Measurements from ENCODE around the gene ZER1. TPM values are rescaled to one million over a fixed set of nuclear protein-coding genes. Genes with fewer than 3 reads are reported as not detected.

ZER1 gene
- total and polyA plus RNA-seq, 5 experiments from 2014 or later = 34.7 to 50.3 (median 46.9) TPM

GRCh38 chr9:128684325-128685199 is 87.2 kb downstream of the ZER1 start:
- peaks cover 0 to 3% (median 0%) of the 10 kb centered on the region in 3 donors for H3K36me3 Mint-ChIP-seq
- POLR2A ChIA-PET = interaction anchor here (0.5 to 3.2 kb wide), 13 partner anchors 11 to 265 kb away, joined by 3 to 19 read pairs (median 4); partner anchors contain the start of genes PKN3 and ZDHHC12

GRCh38 chr9:128684065-128684324 is 87.7 kb downstream of the ZER1 start:
- Mint-ChIP-seq H3K27ac (peak overlapping the region; percentile 90 to 100 (median 98)), H3K4me3 (peak overlapping the region; percentile 93 to 100 (median 98)), H3K4me1 (peaks cover 25 to 71% (median 54%) of the 10 kb centered on the region in 4 donors), H3K36me3 (peaks cover 0 to 3% (median 0%) of the 10 kb centered on the region in 3 donors), H3K27me3 (no peaks in the 10 kb centered on the region), H3K9me3 (no peaks in the 10 kb centered on the region)
- no peak for ATAC-seq
- POLR2A ChIA-PET = interaction anchor here (0.5 to 3.2 kb wide), 9 partner anchors 10 to 265 kb away, joined by 3 to 19 read pairs (median 5); partner anchors contain the start of genes PKN3 and ZDHHC12
- no peak for DNase-seq

More at GRCh38 chr9:128684325-128685199, 87.2 kb downstream of the ZER1 start:
- peak; percentile 45 to 55 for ATAC-seq
- DNase-seq = peak; percentile 57 to 87 (median 68)
- Mint-ChIP-seq H3K4me1 (peaks cover 25 to 71% (median 54%) of the 10 kb centered on the region in 4 donors), H3K9me3 (no peaks in the 10 kb centered on the region), H3K27ac (peak overlapping the region; percentile 90 to 100 (median 98)), H3K4me3 (peak overlapping the region; percentile 93 to 100 (median 98)), H3K27me3 (no peaks in the 10 kb centered on the region)

- Mint-ChIP-seq H3K27me3 (no peaks in the 10 kb centered on the region), H3K9me3 (no peaks in the 10 kb centered on the region), H3K27ac (peak overlapping the region; percentile 90 to 100 (median 98)), H3K4me1 (peaks cover 25 to 70% (median 54%) of the 10 kb centered on the region in 4 donors), H3K36me3 (peaks cover 0 to 3% (median 0%) of the 10 kb centered on the region in 3 donors), H3K4me3 (peak overlapping the region; percentile 93 to 100 (median 98))
- ATAC-seq (no peak), DNase-seq (peak in 3 of 10 donors; percentile 23 to 31 (median 27))
- POLR2A ChIA-PET = interaction anchor here (0.5 to 3.2 kb wide), 9 partner anchors 10 to 266 kb away, joined by 3 to 19 read pairs (median 5); partner anchors contain the start of genes PKN3 and ZDHHC12
Observed at GRCh38 chr9:128683340-128684064, 88.2 kb downstream of the ZER1 start.

Other genes starting within 250 kb of the ZER1 start
- 100 to 1,000 TPM; 395 to 402 TPM for gene SPTAN1, start 219.3 kb downstream of the ZER1 start, total RNA-seq
- 100 to 1,000 TPM in 1 of 3 donors, 10 to 100 TPM in 2; 38.2 to 117 (median 57.5) TPM for gene SPTAN1, start 219.3 kb downstream of the ZER1 start, polyA plus RNA-seq
- gene DYNC2I2, start 115.1 kb downstream of the ZER1 start, total RNA-seq = 1 to 10 TPM; 6.0 to 8.3 TPM
- 1 to 10 TPM; 2.7 to 4.1 (median 3.9) TPM for gene DYNC2I2, start 115.1 kb downstream of the ZER1 start, polyA plus RNA-seq
- 100 to 1,000 TPM; 314 to 325 TPM for gene SET, start 82.7 kb downstream of the ZER1 start, total RNA-seq
- 100 to 1,000 TPM; 179 to 229 (median 209) TPM for gene SET, start 82.7 kb downstream of the ZER1 start, polyA plus RNA-seq
- 1 to 10 TPM; 1.8 to 2.2 TPM for gene PKN3, start 69.4 kb downstream of the ZER1 start, total RNA-seq
- gene PKN3, start 69.4 kb downstream of the ZER1 start, polyA plus RNA-seq = 1 to 10 TPM in 2 of 3 donors, under 1 TPM in 1; 0.98 to 1.5 (median 1.0) TPM
- 10 to 100 TPM; 24.2 to 30.7 TPM for gene ZDHHC12, start 47.8 kb downstream of the ZER1 start, total RNA-seq
- gene ZDHHC12, start 47.8 kb downstream of the ZER1 start, polyA plus RNA-seq = 10 to 100 TPM; 51.7 to 75.5 (median 64.3) TPM
- gene TBC1D13, start 15.3 kb upstream of the ZER1 start, total RNA-seq = 10 to 100 TPM; 29.9 to 36.3 TPM
- 10 to 100 TPM; 20.2 to 34.8 (median 22.2) TPM for gene TBC1D13, start 15.3 kb upstream of the ZER1 start, polyA plus RNA-seq
- 10 to 100 TPM; 15.0 to 15.8 TPM for gene ENDOG, start 46.6 kb upstream of the ZER1 start, total RNA-seq
- gene ENDOG, start 46.6 kb upstream of the ZER1 start, polyA plus RNA-seq = 10 to 100 TPM; 16.3 to 34.0 (median 19.0) TPM
- 10 to 100 TPM; 60.4 to 67.1 TPM for gene SPOUT1, start 57.9 kb upstream of the ZER1 start, total RNA-seq
- 10 to 100 TPM; 46.7 to 55.6 (median 50.0) TPM for gene SPOUT1, start 57.9 kb upstream of the ZER1 start, polyA plus RNA-seq
- 10 to 100 TPM; 15.1 to 15.9 TPM for gene KYAT1, start 110.0 kb upstream of the ZER1 start, total RNA-seq
- 10 to 100 TPM in 2 of 3 donors, 1 to 10 TPM in 1; 9.3 to 10.8 (median 10.4) TPM for gene KYAT1, start 110.0 kb upstream of the ZER1 start, polyA plus RNA-seq
- 10 to 100 TPM; 27.5 to 29.4 TPM for gene LRRC8A, start 110.2 kb upstream of the ZER1 start, total RNA-seq
- 10 to 100 TPM; 17.4 to 36.7 (median 22.1) TPM for gene LRRC8A, start 110.2 kb upstream of the ZER1 start, polyA plus RNA-seq
- 1 to 10 TPM; 6.9 to 8.2 TPM for gene PHYHD1, start 149.1 kb upstream of the ZER1 start, total RNA-seq
- 1 to 10 TPM; 2.6 to 7.4 (median 6.2) TPM for gene PHYHD1, start 149.1 kb upstream of the ZER1 start, polyA plus RNA-seq
- gene DOLK, start 175.7 kb upstream of the ZER1 start, total RNA-seq = 10 to 100 TPM; 10.3 to 11.1 TPM
- gene DOLK, start 175.7 kb upstream of the ZER1 start, polyA plus RNA-seq = 1 to 10 TPM; 9.0 to 9.2 (median 9.1) TPM
- gene NUP188, start 175.8 kb upstream of the ZER1 start, total RNA-seq = 10 to 100 TPM; 68.8 to 79.6 TPM
- gene NUP188, start 175.8 kb upstream of the ZER1 start, polyA plus RNA-seq = 10 to 100 TPM; 21.9 to 36.8 (median 29.8) TPM

All from naive thymus-derived CD8-positive, alpha-beta T cell (primary cell).